Activated effector memory CD4-positive, alpha-beta T cell treated with anti-CD3 and anti-CD28 coated beads, Interleukin-2, amount 50 U/mL, for 16 hours (primary cell): ENCODE data around the gene SCARB1.
"Not testable (repeated sequence)": the region's sequence is repeated elsewhere in the genome, so short reads cannot be mapped to it uniquely, and the experiment has no call there.

ENCODE experiments used
- DNase-seq: peaks from one replicate; pipeline ENCODE4 v3.0.0-alpha.2; 2020

SCARB1 gene

DNA sequence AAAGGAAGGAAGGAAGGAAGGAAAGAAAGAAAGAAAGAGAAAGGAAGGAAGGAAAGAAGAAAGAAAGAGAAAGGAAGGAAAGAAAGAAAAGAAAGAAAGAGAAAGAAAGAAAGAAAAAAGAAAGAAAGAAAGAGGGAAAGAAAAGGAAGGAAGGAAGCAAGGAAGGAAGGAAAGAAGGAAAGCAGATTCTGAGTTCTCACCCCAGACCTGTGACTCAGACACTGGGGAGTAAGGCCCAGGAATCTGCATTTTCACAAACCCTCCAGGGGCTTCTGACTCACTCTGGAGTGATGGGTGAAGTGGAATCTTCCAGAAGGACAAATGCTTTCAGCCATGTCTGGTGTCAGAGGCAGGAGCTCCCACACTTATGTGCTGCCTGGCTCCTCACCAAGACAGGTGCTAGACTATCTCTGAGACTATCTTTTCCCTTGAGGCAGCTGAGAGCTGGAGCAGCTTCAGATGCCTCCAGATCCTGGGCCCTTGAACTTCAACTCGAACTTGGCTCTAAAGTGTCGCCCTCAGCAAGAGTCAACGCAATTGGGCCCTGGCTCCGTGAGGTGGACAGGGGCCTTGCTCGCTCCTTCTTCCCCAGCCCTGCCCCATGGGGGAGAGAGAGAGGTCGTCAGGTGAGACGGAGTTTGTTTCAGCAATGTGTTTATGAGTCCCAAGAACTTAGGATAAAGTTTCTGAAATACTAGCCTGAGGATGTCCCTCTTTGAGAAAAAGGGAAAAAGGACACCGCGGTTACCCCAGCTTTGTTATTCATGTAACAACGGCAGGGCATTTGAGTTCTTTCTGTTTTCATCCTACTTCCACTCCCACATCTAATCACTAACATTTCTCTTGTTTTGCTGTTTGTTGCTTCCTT lies 19.8 kb upstream of the SCARB1 start:
- DNase-seq = no peak

DNA sequence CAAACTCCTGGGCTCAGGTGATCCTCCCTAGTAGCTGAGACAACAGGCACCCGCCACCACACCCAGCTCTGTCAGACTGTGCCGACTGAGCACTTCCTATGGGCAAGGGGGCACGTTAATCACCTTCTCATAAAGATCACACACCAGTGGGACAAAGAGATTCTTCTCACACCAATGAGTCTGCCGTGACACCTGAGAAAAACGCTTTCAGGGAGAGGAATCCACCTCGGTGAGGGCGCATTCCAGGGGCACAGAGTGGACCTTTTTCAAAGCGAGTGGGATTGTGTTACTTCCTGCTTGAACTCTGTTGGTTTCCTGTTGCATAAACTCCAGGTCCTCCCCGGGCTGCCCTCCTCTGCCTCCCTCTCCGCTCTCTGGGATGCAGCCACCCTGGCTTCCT lies 17.5 kb upstream of the SCARB1 start:
- DNase-seq = no peak

DNA sequence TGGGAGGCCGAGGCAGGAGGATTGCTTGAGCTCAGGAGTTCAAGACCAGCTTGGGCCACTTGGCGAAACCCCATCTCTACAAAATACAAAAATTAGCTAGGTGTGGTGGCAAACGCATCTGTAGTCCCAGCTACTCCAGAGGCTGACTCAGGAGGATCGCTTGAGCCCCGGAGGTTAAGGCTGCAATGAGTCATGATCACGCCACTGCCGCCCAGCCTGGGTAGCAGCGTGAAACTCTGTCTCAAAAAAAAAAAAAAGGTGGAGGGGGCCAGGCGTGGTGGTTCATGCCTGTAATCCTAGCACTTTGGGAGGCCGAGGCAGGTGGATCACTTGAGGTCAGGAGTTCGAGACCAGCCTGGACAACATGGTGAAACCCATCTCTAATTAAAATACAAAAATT lies 16.7 kb upstream of the SCARB1 start:
- DNase-seq = not testable (repeated sequence)

DNA sequence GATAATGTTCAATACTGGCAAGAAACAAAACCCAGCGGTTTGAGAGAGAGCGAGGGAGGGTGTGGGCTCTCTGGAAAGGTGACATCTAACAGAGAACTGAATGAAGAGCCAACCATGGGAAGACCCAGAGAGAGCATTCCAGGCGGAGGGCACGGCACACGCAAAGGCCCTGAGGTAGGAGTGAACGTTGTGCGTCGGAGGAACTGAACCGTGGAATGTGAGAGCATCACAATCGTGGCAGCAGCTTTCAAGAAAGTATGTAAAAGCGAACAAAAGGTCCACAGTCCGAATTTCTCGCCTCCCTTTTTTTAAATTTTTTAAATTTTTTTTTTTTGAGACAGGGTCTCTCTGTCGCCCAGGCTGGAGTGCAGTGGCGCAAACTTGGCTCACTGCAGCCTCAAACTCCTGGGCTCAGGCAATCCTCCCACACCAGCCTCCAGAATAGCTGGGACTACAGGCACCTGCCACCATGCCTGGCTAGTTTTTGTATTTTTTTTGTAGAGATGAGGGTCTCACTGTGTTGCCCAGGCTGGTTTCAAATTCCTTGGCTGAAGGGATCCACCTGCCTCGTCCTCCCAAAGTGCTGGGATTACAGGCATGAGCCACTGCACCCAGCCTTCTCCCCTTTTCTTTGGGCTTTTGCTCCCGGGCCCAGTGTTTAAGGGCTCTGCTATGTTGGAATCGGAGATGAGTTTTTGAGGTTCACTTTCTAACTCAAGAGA lies 15.3 kb upstream of the SCARB1 start:
- no peak for DNase-seq

DNA sequence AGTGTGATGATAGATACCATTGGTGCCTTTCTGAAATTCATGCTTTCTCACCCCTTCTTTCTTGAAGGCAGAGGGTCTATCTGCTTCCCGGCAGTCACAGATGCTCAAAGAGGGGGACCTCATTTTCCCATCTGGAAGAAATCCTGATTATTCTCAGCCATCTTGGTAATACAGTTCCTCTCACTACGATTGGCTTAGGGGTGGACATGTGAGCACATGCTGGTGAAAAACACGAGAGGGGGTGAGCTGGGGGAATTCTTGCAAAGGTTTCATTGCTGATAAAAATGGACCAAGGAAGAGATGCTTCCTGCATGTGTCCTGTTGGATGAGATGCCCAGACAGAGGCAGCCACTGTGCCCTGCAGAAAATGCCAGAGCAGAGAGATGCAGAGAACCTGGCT lies 13.8 kb upstream of the SCARB1 start:
- DNase-seq = no peak

DNA sequence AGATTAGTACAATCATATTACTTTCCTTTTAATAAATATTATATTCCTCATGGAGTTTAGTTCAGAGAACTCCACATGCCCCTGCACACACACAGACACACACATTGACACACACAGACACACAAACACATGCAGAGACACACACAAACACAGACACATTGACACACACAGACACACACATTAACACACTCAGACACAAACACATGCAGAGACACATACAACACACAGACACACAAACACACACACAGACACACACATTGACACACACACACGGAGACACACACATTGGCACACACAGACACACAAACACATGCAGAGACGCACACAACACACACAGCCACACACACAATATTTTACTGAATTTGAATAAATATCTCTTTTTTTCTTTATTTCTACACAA lies 12.5 kb upstream of the SCARB1 start:
- no peak for DNase-seq

DNA sequence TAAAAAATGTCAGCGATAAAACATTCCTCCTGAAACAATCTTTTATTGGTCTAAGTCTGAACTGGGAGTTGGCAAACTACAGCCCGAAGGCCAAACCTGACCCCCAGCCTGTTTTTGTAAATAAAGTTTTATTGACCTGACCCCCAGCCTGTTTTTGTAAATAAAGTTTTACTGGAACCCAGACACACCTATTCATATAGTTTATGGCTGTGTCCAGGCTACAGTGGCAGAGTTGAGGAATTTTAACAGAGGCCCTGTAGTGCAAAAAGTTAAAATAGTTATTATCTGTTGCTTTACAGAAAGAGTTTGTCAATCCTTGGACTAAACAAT lies 12.1 kb upstream of the SCARB1 start:
- DNase-seq = no peak

DNA sequence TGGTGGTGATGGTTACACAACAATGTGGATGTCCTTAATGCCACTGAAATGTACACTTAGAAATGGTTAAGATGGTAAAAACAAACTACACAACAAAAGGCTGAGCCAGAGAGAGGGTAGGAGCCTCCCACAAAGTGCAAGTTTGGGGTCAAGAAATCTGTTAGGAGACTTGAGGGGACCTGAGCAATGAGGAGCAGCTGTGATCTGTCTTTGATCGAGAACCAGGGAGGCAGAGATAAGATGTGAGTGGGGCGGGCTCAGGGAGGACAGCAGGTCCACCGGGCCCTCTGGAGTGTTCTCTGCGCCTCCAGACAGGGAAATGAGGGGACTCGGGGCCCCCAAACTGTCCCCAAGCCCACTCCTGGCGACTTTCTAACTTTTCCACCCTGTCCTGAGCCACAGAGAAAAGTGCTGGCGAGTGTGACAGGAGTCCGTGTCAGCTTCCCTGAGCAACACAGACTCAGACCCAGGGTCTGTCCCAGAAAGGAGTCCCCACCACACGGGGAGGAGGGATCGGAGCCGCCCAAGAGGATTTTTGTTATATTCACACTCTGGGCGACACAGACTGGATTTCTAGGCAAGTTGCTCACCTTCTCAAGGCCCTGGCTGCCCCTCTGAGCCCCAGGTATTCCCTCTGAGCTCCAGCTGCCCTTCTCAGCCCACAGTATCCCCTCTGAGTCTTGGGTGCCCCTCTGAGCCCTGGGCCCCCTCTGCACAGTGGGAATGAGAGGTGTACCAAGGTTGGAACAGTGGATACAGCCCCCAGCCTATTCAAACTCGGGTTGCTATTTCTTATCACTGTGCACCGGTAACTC lies 11.5 kb upstream of the SCARB1 start:
- no peak for DNase-seq

DNA sequence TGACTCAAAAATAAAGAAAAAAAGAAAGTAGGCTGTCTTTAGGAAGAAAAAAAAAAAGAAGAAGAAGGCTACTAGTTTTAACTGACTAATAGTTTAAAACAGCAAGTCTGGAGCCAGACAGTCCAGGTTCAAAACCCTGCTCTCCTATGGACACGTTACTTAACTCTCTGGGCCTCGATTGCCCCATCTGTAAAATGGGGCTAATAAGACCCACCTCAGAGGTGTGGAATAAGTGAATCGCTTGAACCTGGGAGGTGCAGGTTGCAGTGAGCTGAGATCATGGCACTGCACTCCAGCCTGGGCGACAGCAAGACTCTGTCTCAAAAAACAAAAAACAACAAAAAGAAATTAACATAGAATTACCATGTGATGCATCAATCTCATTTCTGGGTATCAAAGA lies 10.5 kb upstream of the SCARB1 start:
- DNase-seq = no peak

- DNase-seq = no peak
Measured at GRCh38 chr12:124872068-124872719, 8.5 kb upstream of the SCARB1 start.

DNA sequence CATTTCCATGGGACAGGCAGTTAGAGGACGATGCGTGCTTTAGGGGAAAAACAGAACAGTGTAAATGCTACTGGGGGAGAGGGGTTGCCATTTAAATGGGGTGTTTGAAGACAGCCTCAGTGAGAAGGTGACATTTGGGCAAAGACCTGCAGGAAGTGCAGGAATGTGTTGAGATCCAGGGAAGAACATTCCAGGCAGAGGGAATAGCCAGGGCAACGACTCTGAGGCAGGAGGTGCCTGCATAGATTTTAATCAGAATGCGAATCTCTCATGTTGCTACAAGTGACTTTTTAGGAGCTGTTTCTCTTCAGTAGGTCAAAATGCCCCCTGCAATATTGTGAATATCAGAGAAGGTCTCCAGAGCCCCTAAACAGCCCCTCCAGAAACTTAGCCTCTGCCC lies 7.6 kb upstream of the SCARB1 start:
- DNase-seq = no peak

GRCh38 chr12:124870515-124870914 lies 6.9 kb upstream of the SCARB1 start:
- DNase-seq = no peak

DNA sequence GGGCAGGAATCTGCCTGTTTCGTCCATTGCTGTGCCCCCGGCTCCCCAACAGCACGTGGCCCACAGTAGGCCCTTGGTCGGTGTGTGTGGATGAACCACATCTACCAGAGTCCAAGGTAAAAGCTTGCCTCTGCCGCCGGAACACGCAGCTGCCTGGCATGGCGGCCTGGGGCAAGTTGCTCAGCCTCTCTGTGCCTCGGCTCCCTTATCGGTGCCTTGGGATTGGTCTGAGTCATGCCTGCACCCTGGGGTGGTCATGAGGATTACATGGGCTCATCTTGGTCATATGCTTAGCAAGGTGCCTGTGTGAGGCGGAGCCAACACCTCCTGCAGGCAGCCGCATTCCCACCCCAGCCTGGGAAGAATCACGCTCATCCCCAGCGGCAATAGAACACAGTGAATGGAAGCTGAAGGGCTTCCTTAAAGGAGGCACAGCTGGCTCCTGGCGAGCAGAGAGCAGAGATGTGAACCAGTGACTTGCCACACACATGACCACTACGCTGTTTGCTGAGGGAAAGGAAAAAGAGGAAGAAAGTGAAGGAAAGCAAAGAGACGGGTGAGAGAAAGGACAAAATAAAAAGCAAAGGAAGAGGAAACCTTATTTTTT lies 5.5 kb upstream of the SCARB1 start:
- DNase-seq = no peak

DNA sequence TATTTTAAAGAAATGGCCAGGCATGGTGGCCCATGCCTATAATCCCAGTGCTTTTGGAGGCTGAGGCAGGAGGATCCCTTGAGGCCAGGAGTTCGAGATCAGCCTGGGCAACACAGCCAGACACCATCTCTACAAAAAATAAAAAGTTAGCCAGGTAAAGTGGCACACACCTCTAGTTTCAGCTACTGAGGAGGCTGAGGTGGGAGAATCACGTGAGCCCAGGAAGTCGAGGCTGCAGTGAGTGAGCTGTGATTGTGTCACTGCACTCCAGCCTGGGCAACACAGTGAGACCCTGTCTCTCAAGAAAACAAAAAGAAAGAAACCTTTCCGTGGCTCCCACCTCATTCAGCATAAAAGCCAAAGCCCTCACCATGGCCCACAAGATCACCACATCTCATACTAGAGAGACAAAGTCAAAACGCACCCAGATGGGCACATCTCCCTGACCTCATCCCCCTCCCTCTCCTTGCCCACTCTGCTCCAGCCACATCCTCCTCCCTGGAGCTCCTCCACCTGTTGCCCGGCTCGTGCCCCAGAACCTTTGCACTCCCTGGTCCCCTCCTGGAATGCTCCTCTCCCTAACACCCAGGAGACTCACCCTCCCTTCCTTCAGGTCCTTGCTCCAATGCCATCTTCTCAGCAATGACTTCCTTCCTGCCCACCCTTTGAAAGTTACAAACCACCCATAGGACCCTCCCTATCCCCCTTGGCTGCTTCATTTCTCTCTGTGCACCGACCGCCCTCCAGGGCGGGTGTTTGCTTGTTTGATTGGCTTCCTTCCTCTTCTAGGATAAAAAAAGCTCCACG lies 4.8 kb upstream of the SCARB1 start:
- no peak for DNase-seq

- no peak for DNase-seq
Measured at GRCh38 chr12:124867401-124867930, 3.8 kb upstream of the SCARB1 start.

DNA sequence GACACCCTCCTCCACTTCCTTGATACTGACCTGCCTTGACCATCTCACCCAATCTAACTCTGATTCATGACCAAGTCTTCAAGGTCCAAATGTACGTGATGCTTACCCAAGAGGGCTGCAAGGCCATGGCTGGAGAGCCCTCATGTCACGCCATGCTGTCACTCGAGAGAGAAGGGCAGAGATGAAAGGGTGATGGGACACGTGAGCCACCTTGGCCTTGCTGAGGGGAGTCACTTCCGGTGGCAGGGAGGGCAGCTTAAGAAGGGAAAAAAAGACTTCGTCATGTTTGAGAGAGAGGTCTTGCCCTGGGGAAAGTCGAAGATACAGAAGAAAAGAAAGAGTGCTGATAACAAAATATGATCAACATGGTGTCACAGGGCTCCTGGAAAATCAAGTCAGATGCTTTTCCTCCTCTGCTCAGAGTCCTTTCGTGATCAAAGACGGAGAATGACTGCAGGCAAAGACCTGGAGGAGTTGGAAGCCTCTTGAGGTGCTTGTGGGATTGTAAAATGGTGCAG lies 3.3 kb upstream of the SCARB1 start:
- no peak for DNase-seq

DNA sequence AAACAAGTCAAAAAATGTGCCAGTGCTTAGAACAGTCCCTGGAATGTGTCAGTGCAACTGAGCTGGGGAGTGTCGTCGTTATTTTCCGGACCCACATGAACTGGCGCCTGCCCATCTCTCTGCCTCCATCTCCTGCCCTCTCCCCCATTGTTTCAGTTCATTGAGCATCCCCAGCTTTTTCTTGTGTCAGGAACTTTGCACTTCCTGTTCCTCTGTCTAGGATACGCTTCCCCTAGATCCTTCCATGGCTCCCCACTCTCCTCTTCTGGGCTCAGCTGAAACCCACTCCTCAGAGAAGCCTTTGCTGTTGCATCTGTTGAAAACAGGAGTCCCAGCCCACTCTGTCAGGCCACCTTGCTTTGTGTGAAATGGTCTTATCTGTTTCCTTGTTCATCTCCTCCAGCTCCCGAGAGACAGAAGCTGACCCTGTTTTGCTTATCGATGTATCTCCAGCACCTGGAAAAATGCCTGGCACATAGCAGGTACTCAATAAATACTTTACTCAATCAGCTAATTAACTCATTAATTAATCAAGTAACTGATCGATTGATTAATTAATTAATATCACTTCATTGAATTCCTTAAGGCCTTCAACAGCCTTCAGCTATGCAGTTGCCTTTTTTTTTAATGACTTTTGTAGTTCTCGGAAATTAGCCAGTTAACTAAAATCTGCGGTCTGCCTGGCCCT lies 2.7 kb upstream of the SCARB1 start:
- DNase-seq = no peak

- DNase-seq = no peak
Measured at GRCh38 chr12:124865728-124866127, 2.1 kb upstream of the SCARB1 start.

- no peak for DNase-seq
Measured at GRCh38 chr12:124864326-124864752, 675 bp upstream of the SCARB1 start.

- no peak for DNase-seq
Measured at GRCh38 chr12:124862768-124863415, 772 bp downstream of the SCARB1 start.
